GM18870 (cell line): Measurements from ENCODE around the gene USP27X.

Experiments used
- ATAC-seq: cut with Tn5 transposase; IDR thresholded peaks from one replicate; pipeline ENCODE4 v1.9.1; 2021; ENCODE audit warnings: moderate library complexity; ENCODE audit not compliant: unreplicated experiment

The USP27X gene

GRCh38 chrX:49880668-49881067, 1.4 kb downstream of the USP27X start:
- ATAC-seq, result no peak

- ATAC-seq, result peak; percentile 69
Measured at GRCh38 chrX:49884290-49884862, 5.1 kb downstream of the USP27X start.

- ATAC-seq, result no peak
Measured at GRCh38 chrX:49892542-49892941, 13.3 kb downstream of the USP27X start.

GRCh38 chrX:49896951-49897350, 17.7 kb downstream of the USP27X start:
- ATAC-seq, result no peak

- ATAC-seq, result no peak
Measured at GRCh38 chrX:49901048-49901447, 21.8 kb downstream of the USP27X start.

GRCh38 chrX:49910344-49910743, 31.1 kb downstream of the USP27X start:
- peak; percentile 58 for ATAC-seq

GRCh38 chrX:49912086-49912485, 32.8 kb downstream of the USP27X start:
- ATAC-seq, result no peak

GRCh38 chrX:49912861-49913260, 33.6 kb downstream of the USP27X start:
- no peak for ATAC-seq

GRCh38 chrX:49915361-49916222, 36.3 kb downstream of the USP27X start:
- no peak for ATAC-seq

GRCh38 chrX:49919617-49920016, 40.3 kb downstream of the USP27X start:
- ATAC-seq, result no peak

GRCh38 chrX:49921109-49921508, 41.8 kb downstream of the USP27X start:
- no peak for ATAC-seq

GRCh38 chrX:49922291-49923241, 43.3 kb downstream of the USP27X start, which contains the start of gene CLCN5:
TSS of gene CLCN5 (plus strand) at chrX:49922596. CDS start at chrX:49925299, 2,703 bp downstream.
- peak; percentile 96 for ATAC-seq

- no peak for ATAC-seq
Measured at GRCh38 chrX:49925176-49925575, 45.9 kb downstream of the USP27X start.

GRCh38 chrX:49930039-49930438, 50.8 kb downstream of the USP27X start:
- ATAC-seq, result no peak
